ENCODE data around the gene PDE1A. TPM values are rescaled to one million over a fixed set of nuclear protein-coding genes. Genes with fewer than 3 reads are reported as not detected.
"Not testable (repeated sequence)": the region's sequence is repeated elsewhere in the genome, so short reads cannot be mapped to it uniquely, and the experiment has no call there.

PDE1A gene
- total RNA-seq, 1 donor from 2014 or later: 5.2 TPM

- no peak overlapping the region for H3K27ac ChIP-seq
- H3K36me3 ChIP-seq: no peaks in the 10 kb centered on the region
- DNase-seq: no peak
- intact Hi-C loops (cut with DNase I): no loop called here
- H3K4me3 ChIP-seq: no peak overlapping the region
- H3K27me3 ChIP-seq (ENCODE audit: low read depth): no peaks in the 10 kb centered on the region
- no peak for TF ChIP-seq CTCF (IDR thresholded peaks at IDR 0.05)
- peaks cover 4% of the 10 kb centered on the region for H3K4me1 ChIP-seq
- H3K9me3 ChIP-seq: no peaks in the 10 kb centered on the region
- ATAC-seq: no peak
Observed at GRCh38 chr2:182283512-182283911, 143.3 kb downstream of the PDE1A start.

GRCh38 chr2:182281276-182281675 is 145.6 kb downstream of the PDE1A start:
- TF ChIP-seq CTCF (IDR thresholded peaks at IDR 0.05): no peak
- intact Hi-C loops (cut with DNase I): no loop called here
- Histone ChIP-seq H3K4me1 (peaks cover 4% of the 10 kb centered on the region), H3K27ac (no peak overlapping the region), H3K27me3 (ENCODE audit: low read depth) (no peaks in the 10 kb centered on the region), H3K9me3 (no peaks in the 10 kb centered on the region), H3K36me3 (no peaks in the 10 kb centered on the region), H3K4me3 (no peak overlapping the region)
- ATAC-seq: no peak
- no peak for DNase-seq

GRCh38 chr2:182280118-182280517 is 146.7 kb downstream of the PDE1A start:
- no peak for DNase-seq
- Histone ChIP-seq H3K4me1 (peaks cover 4% of the 10 kb centered on the region), H3K9me3 (no peaks in the 10 kb centered on the region), H3K4me3 (no peak overlapping the region), H3K36me3 (no peaks in the 10 kb centered on the region), H3K27me3 (ENCODE audit: low read depth) (no peaks in the 10 kb centered on the region), H3K27ac (no peak overlapping the region)
- no peak for ATAC-seq
- intact Hi-C loops (cut with DNase I): no loop called here
- no peak for TF ChIP-seq CTCF (IDR thresholded peaks at IDR 0.05)

- H3K27me3 ChIP-seq (ENCODE audit: low read depth); intact Hi-C loops (cut with DNase I); DNase-seq; ATAC-seq; H3K27ac ChIP-seq; H3K4me1 ChIP-seq; H3K9me3 ChIP-seq; H3K4me3 ChIP-seq; H3K36me3 ChIP-seq: not testable (repeated sequence)
Observed at GRCh38 chr2:182276662-182277061, 150.2 kb downstream of the PDE1A start.

- no peak overlapping the region for H3K27ac ChIP-seq
- H3K27me3 ChIP-seq (ENCODE audit: low read depth): no peaks in the 10 kb centered on the region
- ATAC-seq (no peak), DNase-seq (no peak)
- no peaks in the 10 kb centered on the region for H3K36me3 ChIP-seq
- H3K4me3 ChIP-seq: no peak overlapping the region
- intact Hi-C loops (cut with DNase I): no loop called here
- TF ChIP-seq CTCF (IDR thresholded peaks at IDR 0.05): no peak
- no peaks in the 10 kb centered on the region for H3K4me1 ChIP-seq
- H3K9me3 ChIP-seq: no peaks in the 10 kb centered on the region
Observed at GRCh38 chr2:182267971-182268370, 158.9 kb downstream of the PDE1A start.

GRCh38 chr2:182266909-182267308 is 159.9 kb downstream of the PDE1A start:
- H3K36me3 ChIP-seq: no peaks in the 10 kb centered on the region
- no peak for ATAC-seq
- H3K27ac ChIP-seq: no peak overlapping the region
- no peak for TF ChIP-seq CTCF (IDR thresholded peaks at IDR 0.05)
- H3K4me3 ChIP-seq: no peak overlapping the region
- DNase-seq: no peak
- H3K4me1 ChIP-seq: no peaks in the 10 kb centered on the region
- no peaks in the 10 kb centered on the region for H3K27me3 ChIP-seq (ENCODE audit: low read depth)
- intact Hi-C loops (cut with DNase I): no loop called here
- no peaks in the 10 kb centered on the region for H3K9me3 ChIP-seq
